Upper lobe of left lung (tissue), 6 donors: Measurements from ENCODE around the gene PMPCA. TPM values are rescaled to one million over a fixed set of nuclear protein-coding genes. Genes with fewer than 3 reads are reported as not detected.

ENCODE experiments used
- ATAC-seq, 2 donors: fragments of 200-7000 bp; cut with Tn5 transposase; one replicate each; pipeline ENCODE4 v1.9.1; 2022; ENCODE audit warnings: mild to moderate bottlenecking in 2 of 2, moderate library complexity in 2 of 2; ENCODE audit not compliant: low FRiP score in 2 of 2
- DNase-seq, 2 donors: peaks; one replicate each; pipeline ENCODE4 v3.0.0-alpha.2; 2019 to 2020
- H3K27ac ChIP-seq, 4 donors: fragments of 200-600 bp; sonication (generic); one replicate each; pipeline ENCODE4 v1.5.1; 2016 to 2019
- H3K27me3 ChIP-seq, 4 donors: fragments of 200-600 bp; sonication (generic); one replicate each; pipeline ENCODE4 v1.5.1; 2017 to 2019
- H3K36me3 ChIP-seq, 4 donors: fragments of 200-600 bp; sonication (generic); one replicate each; pipeline ENCODE4 v1.5.1; 2016 to 2019
- H3K4me1 ChIP-seq, 4 donors: fragments of 200-600 bp; sonication (generic); one replicate each; pipeline ENCODE4 v1.5.1; 2018 to 2019
- H3K4me3 ChIP-seq, 4 donors: fragments of 200-600 bp; sonication (generic); one replicate each; pipeline ENCODE4 v1.5.1; 2017 to 2019; ENCODE audit warnings: mild to moderate bottlenecking in 2 of 4, moderate library complexity in 1 of 4
- H3K9me3 ChIP-seq, 4 donors: fragments of 200-600 bp; sonication (generic); one replicate each; pipeline ENCODE4 v1.5.1; 2018 to 2019
- CTCF ChIP-seq, 6 experiments: fragments of 450-650 bp in 4 of 6; fragments of 200-600 bp in 2 of 6; sonication (generic) in 2 of 6; IDR thresholded peaks; one replicate each; pipeline ENCODE4 v1.5.1; 2016 to 2019; ENCODE audit warnings: antibody characterized with exemption in 6 of 6
- EP300 ChIP-seq, 4 donors: sonication (generic); formaldehyde crosslinking; IDR thresholded peaks; one replicate each; pipeline ENCODE4 v1.5.1; 2017; ENCODE audit warnings: antibody characterized with exemption in 4 of 4, control low read depth in 2 of 4
- POLR2A ChIP-seq, 4 donors: fragments of 450-650 bp; IDR thresholded peaks; one replicate each; pipeline ENCODE4 v1.5.1; 2016 to 2017; ENCODE audit warnings: antibody characterized with exemption in 4 of 4, mild to moderate bottlenecking in 2 of 4
- POLR2AphosphoS5 ChIP-seq, 2 donors: sonication (generic); formaldehyde crosslinking; IDR thresholded peaks; one replicate each; pipeline ENCODE4 v1.5.1; 2017; ENCODE audit warnings: antibody characterized with exemption in 2 of 2
- WGBS, 2 donors: methylation state at CpG; one replicate each; pipeline ENCODE4 v1.1.5; 2017 to 2018; 5-methylcytosine and 5-hydroxymethylcytosine counted together
- total RNA-seq, 6 donors: library from RNA; depleted of rRNA in 4 of 6; stranded (reverse); fragments of >200 nt in 4 of 6; gene quantifications; one replicate each; pipeline versions ENCODE4 v1.1.0 to v1.2.1, GENCODE V29; 2016 to 2021
- donor health status: DM: no; HTN: no; CAD: no; lungs with moderate emphysema.
- donor health status: DM: no; HTN: yes; CAD: no; lungs with severe emphysema.

The PMPCA gene
- total RNA-seq, 6 donors from 2014 or later: 30.4 to 48.2 (median 41.0) TPM

DNA sequence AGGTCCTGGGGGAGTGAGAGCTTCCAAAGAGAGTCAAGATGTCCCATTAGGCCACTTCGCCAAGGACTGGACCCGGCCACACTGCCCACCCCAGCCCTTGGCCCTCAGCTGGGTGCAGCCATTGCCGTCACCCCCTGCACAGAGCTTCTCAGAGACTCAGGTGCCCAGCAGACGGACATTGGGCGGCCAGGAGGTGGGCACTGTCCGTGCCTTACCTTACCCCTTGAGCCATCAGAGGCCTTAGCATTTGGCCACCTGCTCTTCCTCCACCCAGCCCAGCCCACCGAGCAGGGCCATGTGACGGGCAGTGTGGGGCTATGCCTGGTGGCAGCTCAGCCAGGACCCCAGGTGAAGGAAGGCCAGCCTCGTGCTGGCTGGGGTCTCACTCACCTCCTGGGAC lies 43.6 kb upstream of the PMPCA start:
- TF ChIP-seq EP300 (IDR thresholded peaks at IDR 0.05) (no peak), POLR2A (IDR thresholded peaks at IDR 0.05) (no peak), POLR2AphosphoS5 (IDR thresholded peaks at IDR 0.05) (no peak), CTCF (IDR thresholded peaks at IDR 0.05) (no peak)
- Histone ChIP-seq H3K27ac (no peak overlapping the region), H3K4me1 (peaks cover 17 to 26% (median 22%) of the 10 kb centered on the region in 4 donors), H3K36me3 (peaks cover 0 to 7% (median 2%) of the 10 kb centered on the region in 4 donors), H3K27me3 (no peaks in the 10 kb centered on the region), H3K9me3 (no peaks in the 10 kb centered on the region), H3K4me3 (no peak overlapping the region)
- WGBS, 2 donors: 90 to 93% methylated on average over 8 to 9 of the region's 9 CpGs
- ATAC-seq (no peak), DNase-seq (peak in 1 of 2 donors; percentile 65)

DNA sequence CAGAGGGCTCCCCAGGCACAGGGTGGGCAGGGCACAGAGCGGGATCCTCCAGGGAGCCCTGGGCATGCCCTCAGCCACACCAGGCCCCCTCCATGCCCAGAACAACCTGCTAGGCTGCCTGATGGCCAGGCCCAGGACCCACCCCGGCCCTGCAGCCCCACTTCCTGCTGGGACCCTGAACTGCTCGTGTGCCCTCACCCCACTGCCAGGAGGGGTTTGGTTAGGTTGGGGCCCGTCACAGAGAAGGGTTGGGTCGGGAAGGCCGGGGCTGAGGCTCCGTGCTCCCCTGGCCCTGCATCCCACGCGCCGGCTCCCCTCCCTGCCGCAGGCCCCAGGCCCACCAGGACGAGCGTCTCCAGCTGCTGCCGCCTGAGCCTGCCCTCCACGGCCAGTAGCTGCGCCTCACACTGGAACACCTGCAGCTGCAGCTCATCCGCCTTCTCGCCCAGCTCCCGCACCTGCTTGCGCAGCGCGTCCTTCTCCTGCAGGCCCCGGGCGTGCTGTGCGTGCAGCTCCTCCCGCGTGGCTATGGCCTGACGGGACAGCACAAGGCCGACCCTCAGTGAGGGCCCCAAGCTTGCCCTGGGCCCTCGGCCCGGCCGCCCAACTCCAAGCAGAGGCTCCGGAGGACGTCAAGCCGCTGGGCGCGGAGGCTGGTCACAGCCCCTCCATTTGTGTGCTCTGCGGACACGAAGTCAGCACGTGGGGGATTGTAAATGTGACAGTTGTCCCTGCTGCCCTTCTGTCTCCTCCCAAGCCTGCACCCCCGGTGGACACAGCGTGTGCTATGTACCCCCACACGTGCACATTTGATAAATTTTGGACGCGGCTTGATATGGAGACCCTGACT lies 42.9 kb upstream of the PMPCA start:
- no peaks in the 10 kb centered on the region for H3K27me3 ChIP-seq
- TF ChIP-seq EP300 (IDR thresholded peaks at IDR 0.05) (no peak), POLR2A (IDR thresholded peaks at IDR 0.05) (no peak), POLR2AphosphoS5 (IDR thresholded peaks at IDR 0.05) (no peak), CTCF (IDR thresholded peaks at IDR 0.05) (no peak)
- peaks cover 17 to 27% (median 24%) of the 10 kb centered on the region in 4 donors for H3K4me1 ChIP-seq
- H3K9me3 ChIP-seq: no peaks in the 10 kb centered on the region
- WGBS, 2 donors: 88 to 93% methylated on average over 28 to 43 of the region's 45 CpGs
- H3K27ac ChIP-seq: no peak overlapping the region
- H3K36me3 ChIP-seq: peaks cover 0 to 7% (median 0%) of the 10 kb centered on the region in 4 donors
- H3K4me3 ChIP-seq: no peak overlapping the region
- ATAC-seq (no peak), DNase-seq (peak in 1 of 2 donors; percentile 79)

DNA sequence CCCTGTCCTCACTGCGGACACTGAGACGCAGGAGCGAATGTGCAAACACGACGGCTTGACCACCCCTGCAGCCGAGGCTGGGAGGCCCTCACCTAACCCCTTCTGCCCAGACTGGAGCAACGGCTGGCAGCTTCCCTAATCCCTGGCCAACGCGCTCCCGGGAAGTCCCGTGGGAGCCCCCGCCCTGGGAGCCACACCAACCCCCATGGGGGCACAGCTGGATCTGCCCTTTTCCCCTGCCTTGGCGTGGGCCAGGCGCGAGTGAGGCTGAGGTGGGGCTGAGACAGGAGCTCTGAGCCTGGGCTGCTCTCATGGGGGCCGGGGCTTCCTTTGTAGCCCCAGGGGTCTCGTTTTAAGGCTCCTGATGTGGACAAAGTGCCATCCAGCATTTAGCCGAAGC lies 42.3 kb upstream of the PMPCA start:
- no peak overlapping the region for H3K27ac ChIP-seq
- no peaks in the 10 kb centered on the region for H3K27me3 ChIP-seq
- no peaks in the 10 kb centered on the region for H3K9me3 ChIP-seq
- ATAC-seq: no peak
- TF ChIP-seq EP300 (IDR thresholded peaks at IDR 0.05): no peak
- no peak for TF ChIP-seq POLR2AphosphoS5 (IDR thresholded peaks at IDR 0.05)
- TF ChIP-seq POLR2A (IDR thresholded peaks at IDR 0.05): no peak
- no peak for TF ChIP-seq CTCF (IDR thresholded peaks at IDR 0.05)
- H3K4me3 ChIP-seq: no peak overlapping the region
- WGBS, 2 donors: 73 to 76% methylated on average over 7 to 15 of the region's 18 CpGs
- DNase-seq: peak in 1 of 2 donors; percentile 66
- peaks cover 0 to 7% (median 0%) of the 10 kb centered on the region in 4 donors for H3K36me3 ChIP-seq
- H3K4me1 ChIP-seq: peaks cover 18 to 29% (median 25%) of the 10 kb centered on the region in 4 donors

DNA sequence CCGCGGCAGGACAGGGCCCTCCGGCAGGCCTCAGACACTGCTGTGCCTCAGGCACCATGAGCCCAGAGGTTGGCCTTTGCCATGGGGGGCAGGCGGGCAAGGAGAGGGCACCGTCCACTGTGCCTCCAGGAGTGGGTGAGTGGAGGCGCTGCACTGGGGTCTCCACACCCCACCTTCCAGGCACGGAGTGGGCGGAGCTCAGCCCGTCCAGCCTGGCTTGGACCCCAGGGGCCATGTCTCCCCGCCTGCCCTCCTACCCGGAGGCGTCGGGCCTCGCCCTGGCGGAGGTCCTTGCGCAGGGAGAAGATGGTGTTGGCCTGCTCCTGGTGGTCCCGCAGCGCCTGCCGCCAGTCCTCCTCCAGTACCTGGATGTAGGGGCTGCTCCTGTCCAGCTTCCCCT lies 40.4 kb upstream of the PMPCA start:
- H3K4me3 ChIP-seq: no peak overlapping the region
- DNase-seq (peak in 1 of 2 donors; percentile 82), ATAC-seq (no peak)
- peaks cover 10 to 22% (median 18%) of the 10 kb centered on the region in 4 donors for H3K4me1 ChIP-seq
- TF ChIP-seq POLR2AphosphoS5 (IDR thresholded peaks at IDR 0.05) (no peak), EP300 (IDR thresholded peaks at IDR 0.05) (no peak), POLR2A (IDR thresholded peaks at IDR 0.05) (no peak), CTCF (IDR thresholded peaks at IDR 0.05) (no peak)
- H3K9me3 ChIP-seq: no peaks in the 10 kb centered on the region
- H3K27ac ChIP-seq: no peak overlapping the region
- peaks cover 0 to 7% (median 0%) of the 10 kb centered on the region in 4 donors for H3K36me3 ChIP-seq
- 95 to 100% methylated on average over 2 to 19 of the region's 19 CpGs for WGBS, 2 donors
- no peaks in the 10 kb centered on the region for H3K27me3 ChIP-seq
